Measurements from ENCODE around the gene RAB8B.

Gene RAB8B

GRCh38 chr15:63238796-63239195 is 49.4 kb downstream of the RAB8B start:
- peak; percentile 48 for DNase-seq

DNA sequence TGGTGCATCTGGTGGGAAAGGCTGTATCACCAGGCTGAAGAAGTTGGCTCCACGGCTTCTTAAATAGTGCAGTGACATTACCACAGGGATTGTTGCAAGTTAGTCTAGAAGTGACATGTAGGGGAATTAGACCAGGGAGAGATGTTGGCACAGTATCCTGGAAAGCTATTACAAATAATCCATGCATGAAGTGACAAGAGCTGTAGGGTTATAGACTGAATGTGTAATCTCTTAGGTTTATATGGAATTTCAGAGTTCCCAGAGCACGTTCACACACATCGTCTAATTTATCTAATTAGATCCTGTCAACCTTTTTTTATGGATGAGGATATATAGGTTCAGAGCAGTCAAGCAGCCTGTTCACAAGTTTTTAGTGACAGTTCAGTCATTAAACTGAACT is 50.7 kb downstream of the RAB8B start:
- no peak for DNase-seq

GRCh38 chr15:63241316-63241715 is 51.9 kb downstream of the RAB8B start:
- DNase-seq: no peak

- DNase-seq: no peak
Observed at GRCh38 chr15:63243101-63243500, 53.7 kb downstream of the RAB8B start.

DNA sequence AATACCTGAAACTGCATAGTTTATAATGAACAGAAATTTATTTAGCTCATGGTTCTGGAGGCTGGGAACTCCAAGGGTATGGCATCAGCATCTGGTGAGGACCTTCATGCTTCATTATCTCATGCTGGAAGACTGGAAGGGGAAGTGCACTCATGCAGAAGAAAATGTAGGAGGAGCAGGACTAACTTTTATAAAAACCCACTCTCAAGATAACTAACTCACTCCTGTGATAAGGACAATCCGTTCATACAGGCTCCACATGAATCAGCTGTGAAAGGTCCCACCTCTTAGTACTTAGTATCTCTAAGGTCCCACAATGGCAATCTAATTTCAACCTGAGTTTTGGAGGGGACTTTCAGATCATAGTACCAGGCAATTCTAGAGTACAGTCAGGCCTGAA is 54.4 kb downstream of the RAB8B start:
- DNase-seq: peak; percentile 82

GRCh38 chr15:63244399-63244798 is 55.0 kb downstream of the RAB8B start:
- DNase-seq: no peak

DNA sequence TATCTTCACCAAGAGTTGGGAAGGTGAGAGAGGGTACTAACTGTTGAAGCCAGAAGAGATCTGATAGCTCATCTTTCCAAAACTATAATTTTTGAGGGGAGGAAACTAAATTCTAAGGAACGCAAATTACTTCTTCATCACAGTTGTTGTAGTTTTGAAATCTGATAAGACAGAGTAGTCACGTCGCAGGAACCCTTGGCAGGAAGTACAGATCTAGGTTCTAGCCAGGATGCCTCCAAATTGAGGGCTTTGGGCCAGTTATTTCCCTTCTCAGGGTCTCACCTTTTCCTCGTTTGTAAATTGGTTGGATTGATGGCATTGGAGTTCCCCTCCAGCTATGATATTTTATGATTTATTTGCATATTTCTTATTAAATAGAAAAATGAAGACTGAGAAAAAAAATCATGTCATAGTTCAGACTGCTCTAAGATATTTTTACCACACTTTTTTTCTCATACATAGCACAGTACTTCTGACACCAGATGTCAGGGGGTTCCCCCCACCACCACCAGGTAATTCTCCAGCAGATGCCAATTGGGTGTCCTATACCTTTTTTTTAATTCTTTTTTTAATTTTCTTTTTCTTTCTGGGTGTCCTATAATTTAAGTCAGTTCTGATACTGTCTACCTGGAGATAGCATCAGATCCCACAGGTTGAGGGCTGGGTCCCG is 55.7 kb downstream of the RAB8B start:
- DNase-seq: no peak

DNA sequence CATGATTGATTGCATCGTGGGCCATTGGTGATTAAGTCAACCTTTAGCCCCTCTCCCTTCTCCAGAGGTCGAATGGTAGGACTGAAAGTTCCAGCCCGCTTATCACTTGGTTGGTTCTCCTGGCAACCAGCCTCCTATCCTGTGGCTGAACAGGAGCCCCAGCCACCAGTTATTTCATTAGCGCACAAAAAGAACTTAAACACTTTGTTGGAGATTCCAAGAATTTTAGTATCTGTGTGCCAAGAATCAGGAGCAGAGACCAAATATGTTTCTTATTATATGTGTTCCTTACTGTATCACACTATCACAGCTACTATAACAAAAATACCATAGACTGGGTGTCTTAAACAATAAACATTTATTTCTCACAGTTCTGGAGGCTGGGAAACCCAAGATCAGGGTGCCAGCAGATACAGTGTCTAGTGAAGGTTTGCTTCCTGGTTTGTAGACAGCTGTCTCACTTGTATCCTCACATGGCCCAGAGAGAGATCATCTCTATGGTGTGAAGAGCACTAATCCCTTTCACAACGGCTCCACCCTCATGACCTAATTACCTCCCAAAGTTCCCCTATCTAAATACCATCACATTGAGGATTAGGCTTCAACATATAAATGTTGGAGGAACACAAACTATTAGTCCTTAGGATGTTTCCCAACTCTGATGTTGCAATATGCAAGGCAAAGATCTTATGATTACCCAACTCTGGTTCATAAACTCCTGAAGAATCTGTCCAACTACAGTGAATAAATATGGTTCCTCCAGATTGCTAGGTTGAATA is 57.5 kb downstream of the RAB8B start:
- peak; percentile 99 for DNase-seq

GRCh38 chr15:63250312-63250965 is 61.0 kb downstream of the RAB8B start:
- no peak for DNase-seq

GRCh38 chr15:63251701-63252100 is 62.3 kb downstream of the RAB8B start:
- no peak for DNase-seq

GRCh38 chr15:63252292-63252691 is 62.9 kb downstream of the RAB8B start:
- DNase-seq: no peak

DNA sequence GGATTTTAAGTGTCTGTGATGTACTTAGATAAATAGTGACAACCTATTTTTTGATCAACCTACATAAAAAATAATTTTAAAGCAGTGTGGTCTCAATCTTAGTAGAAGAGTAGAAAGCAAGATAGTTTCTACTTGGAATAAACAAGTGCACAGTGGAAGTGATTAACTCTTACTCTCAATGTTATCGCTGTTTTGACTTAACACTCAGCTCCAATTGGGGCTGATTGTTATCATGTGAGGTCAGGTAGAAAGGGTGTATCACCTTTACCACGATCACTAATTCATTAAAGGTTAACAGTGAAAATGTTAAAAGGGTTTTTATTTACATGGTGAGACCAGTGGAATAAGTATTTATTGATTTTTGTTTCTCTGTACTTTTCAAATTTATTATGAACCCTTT is 65.6 kb downstream of the RAB8B start:
- DNase-seq: no peak

DNA sequence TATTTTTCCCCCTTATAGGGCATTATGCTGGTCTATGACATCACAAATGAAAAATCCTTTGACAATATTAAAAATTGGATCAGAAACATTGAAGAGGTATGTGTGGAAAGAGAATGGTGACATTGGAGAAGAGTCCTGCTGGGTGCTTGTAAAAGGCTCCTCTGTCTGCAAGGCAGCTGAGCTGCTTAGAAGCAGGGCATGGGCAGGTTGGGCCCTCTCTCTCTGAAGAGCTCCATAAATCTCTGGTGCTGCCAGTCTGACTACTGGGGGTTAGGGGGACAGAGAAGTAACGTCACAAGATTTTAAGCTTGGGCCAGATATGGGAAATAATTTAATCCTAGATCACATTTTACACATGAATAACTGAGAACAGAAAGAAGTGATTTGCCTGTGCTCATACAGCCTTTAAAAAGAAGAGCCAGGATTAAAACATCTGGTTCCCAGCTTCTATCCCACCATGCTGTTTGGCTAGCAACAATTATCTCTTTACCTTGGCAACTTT is 66.1 kb downstream of the RAB8B start:
- DNase-seq: no peak

DNA sequence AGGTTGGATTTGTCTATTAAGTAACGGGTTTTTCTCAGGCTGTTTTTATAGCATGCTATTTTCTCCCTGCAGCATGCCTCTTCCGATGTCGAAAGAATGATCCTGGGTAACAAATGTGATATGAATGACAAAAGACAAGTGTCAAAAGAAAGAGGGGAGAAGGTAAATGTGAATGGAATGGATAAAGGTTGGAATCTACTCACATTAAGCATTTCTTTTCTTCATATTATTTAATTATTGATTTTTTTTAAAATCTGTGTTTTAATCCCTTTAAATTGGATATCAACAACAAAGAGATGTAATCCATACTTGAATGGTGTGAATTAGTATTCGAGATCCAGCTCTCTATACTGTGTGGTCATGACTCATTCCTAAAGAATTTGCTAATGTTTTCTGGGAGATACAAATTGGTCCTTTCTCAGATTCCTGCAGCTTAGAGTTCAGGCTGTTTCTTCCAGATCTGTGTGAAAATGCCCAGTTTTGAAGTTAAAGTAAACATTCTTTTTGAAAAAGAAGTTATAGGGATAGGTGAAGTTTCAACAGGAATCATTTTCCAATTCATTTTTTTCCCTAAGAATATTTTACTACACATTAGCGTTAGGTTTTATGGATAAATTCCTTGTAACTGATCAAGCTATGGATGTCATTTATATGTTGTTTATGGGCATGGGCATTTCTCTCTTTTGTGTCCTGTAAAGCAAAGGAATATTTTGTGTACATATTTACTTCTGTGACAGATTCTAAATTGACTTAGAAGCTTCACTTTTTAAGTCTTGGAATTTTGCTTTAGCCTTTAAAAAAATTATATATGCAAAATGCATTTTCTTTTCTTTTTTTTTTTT is 67.2 kb downstream of the RAB8B start:
- no peak for DNase-seq

DNA sequence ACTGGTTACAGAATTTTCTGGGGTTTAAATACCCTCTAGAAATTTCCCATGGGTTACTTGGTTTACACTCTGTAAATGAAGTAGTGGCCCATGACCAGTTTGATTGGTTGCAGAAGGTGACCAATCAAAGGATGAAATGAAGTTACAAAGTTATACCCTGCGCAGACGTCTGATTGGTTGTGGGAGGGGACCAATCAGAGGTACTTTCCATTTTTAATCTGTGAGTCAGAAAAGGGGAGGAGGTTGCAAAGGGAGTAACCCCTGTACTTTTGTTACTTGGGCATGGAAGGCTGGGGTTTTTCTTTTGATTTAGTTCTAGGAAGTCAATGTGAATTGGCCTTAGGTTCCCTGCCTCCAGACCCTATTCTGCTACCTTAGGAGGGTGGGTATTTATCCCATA is 69.3 kb downstream of the RAB8B start:
- peak; percentile 46 for DNase-seq

GRCh38 chr15:63260791-63261190 is 71.4 kb downstream of the RAB8B start:
- DNase-seq: no peak

GRCh38 chr15:63261311-63261710 is 71.9 kb downstream of the RAB8B start:
- no peak for DNase-seq

DNA sequence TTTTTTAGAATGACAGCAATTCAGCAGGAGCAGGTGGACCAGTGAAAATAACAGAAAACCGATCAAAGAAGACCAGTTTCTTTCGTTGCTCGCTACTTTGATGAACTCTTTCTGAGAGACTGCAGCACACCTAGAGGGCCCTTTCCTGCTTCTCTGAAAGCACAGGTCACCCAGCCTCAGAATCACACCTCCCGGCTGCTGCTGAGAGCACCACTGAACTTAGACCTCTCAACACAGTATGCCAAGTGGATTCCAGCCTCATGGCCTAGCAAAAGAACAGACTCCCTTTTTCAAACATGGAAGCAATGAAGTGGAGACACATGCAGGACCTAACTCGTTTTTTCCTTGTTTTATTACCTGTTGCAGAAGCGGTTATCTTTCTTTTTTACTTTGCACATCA is 74.1 kb downstream of the RAB8B start:
- DNase-seq: no peak

- DNase-seq: no peak
Observed at GRCh38 chr15:63264688-63265293, 75.4 kb downstream of the RAB8B start.

DNA sequence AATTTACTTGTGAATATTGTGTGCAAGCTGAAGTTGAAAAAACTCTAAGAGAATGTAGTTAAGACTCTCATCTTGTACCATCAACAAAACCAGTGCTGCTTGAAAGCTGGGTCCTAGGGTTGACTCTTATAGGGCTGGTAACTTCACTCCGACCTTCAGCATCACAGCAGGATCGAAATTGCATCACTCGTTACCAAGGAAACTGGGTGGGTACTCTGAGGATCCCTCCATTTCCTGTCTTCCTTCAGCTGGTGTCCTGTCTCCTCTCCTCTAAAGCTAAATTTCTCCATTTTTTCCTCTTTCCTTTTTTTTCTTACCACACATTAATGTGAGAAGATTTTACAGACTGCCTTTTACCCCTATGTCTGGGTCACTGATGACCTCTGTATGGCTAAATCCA is 85.0 kb downstream of the RAB8B start:
- DNase-seq: peak; percentile 45

DNA sequence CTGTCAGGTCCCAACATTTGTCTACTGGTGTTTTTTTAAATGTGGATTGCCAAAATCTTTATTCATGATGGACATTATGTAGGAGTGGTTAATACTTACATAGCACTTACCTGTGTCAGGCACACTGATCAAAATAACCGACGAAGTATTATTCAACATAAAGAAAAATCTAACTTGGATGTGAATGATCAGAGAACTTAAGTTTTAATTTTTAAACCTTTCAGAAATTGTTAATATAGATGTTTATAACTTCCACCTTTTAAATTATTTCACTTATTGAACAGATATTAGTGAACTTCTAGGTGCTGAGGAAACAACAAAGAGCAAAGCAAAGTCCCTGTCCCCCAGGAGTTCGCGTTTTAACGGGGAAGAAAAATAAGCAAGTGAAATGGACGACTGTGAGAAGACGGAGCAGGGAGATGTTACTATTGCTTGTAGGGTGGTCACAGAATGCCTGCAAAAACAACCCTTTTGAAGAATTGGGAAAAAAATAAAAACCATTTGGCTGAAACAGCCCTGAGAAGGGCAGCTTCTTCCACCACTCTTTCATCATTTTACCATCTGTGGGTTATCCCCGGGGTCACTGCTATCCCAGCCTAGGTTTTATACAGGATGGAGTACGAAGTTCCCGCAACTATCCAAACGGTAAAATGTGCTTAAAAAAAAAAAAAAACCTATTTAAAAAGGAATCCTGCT is 87.1 kb downstream of the RAB8B start:
- no peak for DNase-seq
